HepG2 (cell line): ENCODE measurements around the gene PNKD. TPM values are rescaled to one million over a fixed set of nuclear protein-coding genes. Genes with fewer than 3 reads are reported as not detected.

Source experiments
- ARHGAP35 ChIP-seq: sonication (generic); formaldehyde crosslinking; IDR thresholded peaks from 2 replicates; pipeline ENCODE4 v1.9.0; 2022; ENCODE audit warnings: mild to moderate bottlenecking, inconsistent platforms, moderate library complexity, missing genetic modification reagents, borderline replicate concordance
- BCL3 ChIP-seq: sonication (generic); formaldehyde crosslinking; IDR thresholded peaks from 2 replicates; pipeline ENCODE4 v1.5.1; 2020; ENCODE audit warnings: mild to moderate bottlenecking, missing genetic modification reagents, moderate library complexity
- FOSL2 ChIP-seq: sonication (generic); formaldehyde crosslinking; IDR thresholded peaks from 2 replicates; pipeline ENCODE4 v1.4.0; 2020; ENCODE audit warnings: missing genetic modification reagents
- FOXC1 ChIP-seq: sonication (generic); formaldehyde crosslinking; IDR thresholded peaks from 2 replicates; pipeline ENCODE4 v1.8.0; 2022; ENCODE audit warnings: mild to moderate bottlenecking, missing genetic modification reagents, borderline replicate concordance
- GPBP1L1 ChIP-seq: sonication (generic); formaldehyde crosslinking; IDR thresholded peaks from 2 replicates; pipeline ENCODE4 v1.5.0; 2020; ENCODE audit warnings: mild to moderate bottlenecking, missing genetic modification reagents
- HIVEP1 ChIP-seq: sonication (generic); formaldehyde crosslinking; IDR thresholded peaks from 2 replicates; pipeline ENCODE4 v1.4.0; 2020; ENCODE audit warnings: mild to moderate bottlenecking, missing genetic modification reagents
- NAIF1 ChIP-seq: sonication (generic); formaldehyde crosslinking; IDR thresholded peaks from 2 replicates; pipeline ENCODE4 v1.5.0; 2020; ENCODE audit warnings: mild to moderate bottlenecking, missing genetic modification reagents, borderline replicate concordance
- RNF2 ChIP-seq: fragments of 450-650 bp; conservative IDR thresholded peaks from 2 replicates; pipeline ENCODE4 v1.6.1; 2016; ENCODE audit warnings: low read depth
- SP2 ChIP-seq: sonication (generic); formaldehyde crosslinking; IDR thresholded peaks from 2 replicates; pipeline ENCODE4 v1.5.1; 2020; ENCODE audit warnings: mild to moderate bottlenecking, missing genetic modification reagents
- SRF ChIP-seq: IDR thresholded peaks from 2 replicates; pipeline ENCODE4 v1.6.1; 2011; ENCODE audit warnings: mild to moderate bottlenecking, low read depth, low read length, moderate library complexity
- SUZ12 ChIP-seq: fragments of 150-350 bp; IDR thresholded peaks from 2 replicates; pipeline ENCODE4 v1.6.1; 2014; ENCODE audit warnings: low read depth, low read length
- TBX2 ChIP-seq: sonication (generic); formaldehyde crosslinking; IDR thresholded peaks from 2 replicates; pipeline ENCODE4 v1.5.0; 2020; ENCODE audit warnings: missing genetic modification reagents, mild to moderate bottlenecking, borderline replicate concordance
- ZBTB3 ChIP-seq: sonication (generic); formaldehyde crosslinking; IDR thresholded peaks from 2 replicates; pipeline ENCODE4 v1.4.0; 2020; ENCODE audit warnings: low read depth, mild to moderate bottlenecking, moderate library complexity, missing genetic modification reagents, borderline replicate concordance
- ZFP37 ChIP-seq: sonication (generic); formaldehyde crosslinking; IDR thresholded peaks from 2 replicates; pipeline ENCODE4 v1.4.0; 2020; ENCODE audit warnings: missing genetic modification reagents, borderline replicate concordance
- ZFX ChIP-seq: sonication (generic); formaldehyde crosslinking; IDR thresholded peaks from 2 replicates; pipeline ENCODE4 v1.4.0; 2020; ENCODE audit warnings: mild to moderate bottlenecking, low read depth, missing genetic modification reagents, moderate library complexity
- ZMAT5 ChIP-seq: sonication (generic); formaldehyde crosslinking; IDR thresholded peaks from 2 replicates; pipeline ENCODE4 v1.5.0; 2020; ENCODE audit warnings: mild to moderate bottlenecking, low read depth, missing genetic modification reagents, borderline replicate concordance
- ZNF276 ChIP-seq: sonication (generic); formaldehyde crosslinking; IDR thresholded peaks from 2 replicates; pipeline ENCODE4 v1.4.0; 2020; ENCODE audit warnings: mild to moderate bottlenecking, low read depth, missing genetic modification reagents
- ZNF484 ChIP-seq: sonication (generic); formaldehyde crosslinking; IDR thresholded peaks from 2 replicates; pipeline ENCODE4 v1.5.1; 2020; ENCODE audit warnings: mild to moderate bottlenecking, low read depth, missing genetic modification reagents, borderline replicate concordance
- ZNF83 ChIP-seq: sonication (generic); formaldehyde crosslinking; IDR thresholded peaks from 2 replicates; pipeline ENCODE4 v1.4.0; 2020; ENCODE audit warnings: missing genetic modification reagents, mild to moderate bottlenecking, borderline replicate concordance
- polyA plus RNA-seq, 8 experiments: library from polyadenylated mRNA; depleted of rRNA in 3 of 8; stranded (reverse) in 7 of 8; unstranded in 1 of 8; fragments of >200 nt; fragmentation: Illumina TruSeq in 4 of 8; extraction: Trizol in 4 of 8; gene quantifications; 2 replicates each; pipeline versions ENCODE4 v1.2.1 to v1.2.3, GENCODE V29; 2011 to 2016; ENCODE audit warnings: low read depth in 4 of 8, missing spikeins in 1 of 8, mixed read lengths in 1 of 8; ENCODE audit not compliant: insufficient read depth in 1 of 8
- total RNA-seq, 5 experiments: library from RNA; depleted of rRNA; stranded (reverse); fragments of >200 nt; fragmentation: Illumina TruSeq; extraction: Trizol; gene quantifications; 2 replicates each; pipeline ENCODE4 v1.2.3, GENCODE V29; 2016; ENCODE audit warnings: low read depth in 1 of 5
- TF ChIP-seq, protein P1 (sequence below): sonication (generic); formaldehyde crosslinking; IDR thresholded peaks from 2 replicates; pipeline ENCODE4 v1.4.0; 2020; ENCODE audit warnings: low read depth, missing genetic modification reagents

The PNKD gene
- total and polyA plus RNA-seq, 2 of the 13 experiments (the other 11 are each of a cell fraction or from before 2014, with no cell fraction given), result 55.9 to 80.4 TPM

GRCh38 chr2:218286570-218287459, 16.5 kb downstream of the PNKD start (continued):
- TF ChIP-seq, protein P1, sequence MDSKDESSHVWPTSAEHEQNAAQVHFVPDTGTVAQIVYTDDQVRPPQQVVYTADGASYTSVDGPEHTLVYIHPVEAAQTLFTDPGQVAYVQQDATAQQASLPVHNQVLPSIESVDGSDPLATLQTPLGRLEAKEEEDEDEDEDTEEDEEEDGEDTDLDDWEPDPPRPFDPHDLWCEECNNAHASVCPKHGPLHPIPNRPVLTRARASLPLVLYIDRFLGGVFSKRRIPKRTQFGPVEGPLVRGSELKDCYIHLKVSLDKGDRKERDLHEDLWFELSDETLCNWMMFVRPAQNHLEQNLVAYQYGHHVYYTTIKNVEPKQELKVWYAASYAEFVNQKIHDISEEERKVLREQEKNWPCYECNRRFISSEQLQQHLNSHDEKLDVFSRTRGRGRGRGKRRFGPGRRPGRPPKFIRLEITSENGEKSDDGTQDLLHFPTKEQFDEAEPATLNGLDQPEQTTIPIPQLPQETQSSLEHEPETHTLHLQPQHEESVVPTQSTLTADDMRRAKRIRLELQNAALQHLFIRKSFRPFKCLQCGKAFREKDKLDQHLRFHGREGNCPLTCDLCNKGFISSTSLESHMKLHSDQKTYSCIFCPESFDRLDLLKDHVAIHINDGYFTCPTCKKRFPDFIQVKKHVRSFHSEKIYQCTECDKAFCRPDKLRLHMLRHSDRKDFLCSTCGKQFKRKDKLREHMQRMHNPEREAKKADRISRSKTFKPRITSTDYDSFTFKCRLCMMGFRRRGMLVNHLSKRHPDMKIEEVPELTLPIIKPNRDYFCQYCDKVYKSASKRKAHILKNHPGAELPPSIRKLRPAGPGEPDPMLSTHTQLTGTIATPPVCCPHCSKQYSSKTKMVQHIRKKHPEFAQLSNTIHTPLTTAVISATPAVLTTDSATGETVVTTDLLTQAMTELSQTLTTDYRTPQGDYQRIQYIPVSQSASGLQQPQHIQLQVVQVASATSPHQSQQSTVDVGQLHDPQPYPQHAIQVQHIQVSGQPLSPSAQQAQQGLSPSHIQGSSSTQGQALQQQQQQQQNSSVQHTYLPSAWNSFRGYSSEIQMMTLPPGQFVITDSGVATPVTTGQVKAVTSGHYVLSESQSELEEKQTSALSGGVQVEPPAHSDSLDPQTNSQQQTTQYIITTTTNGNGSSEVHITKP (CRISPR knock-in tag), result peak; percentile 72; the same call in 1 of the 2 replicates
- no peak for TF ChIP-seq TBX2 (CRISPR knock-in tag)
- TF ChIP-seq ZNF484 (CRISPR knock-in tag), result no peak
- no peak for TF ChIP-seq ZNF83 (CRISPR knock-in tag)
- no peak for TF ChIP-seq SUZ12
- TF ChIP-seq ARHGAP35, result no peak
- TF ChIP-seq ZMAT5 (CRISPR knock-in tag), result no peak
- no peak for TF ChIP-seq GPBP1L1
- no peak for TF ChIP-seq ZFP37 (CRISPR knock-in tag)
- TF ChIP-seq SRF, result no peak
- peak; percentile 37; the same call in 1 of the 2 replicates for TF ChIP-seq ZFX (CRISPR knock-in tag)
- TF ChIP-seq FOSL2 (CRISPR knock-in tag), result peak; percentile 83
- no peak for TF ChIP-seq RNF2
- no peak for TF ChIP-seq ZNF276
- TF ChIP-seq NAIF1 (CRISPR knock-in tag), result no peak
- TF ChIP-seq SP2, result no peak
- peak; percentile 97 for TF ChIP-seq HIVEP1
- no peak for TF ChIP-seq ZBTB3 (CRISPR knock-in tag)
- peak; percentile 25; the same call in 1 of the 2 replicates for TF ChIP-seq FOXC1
- no peak for TF ChIP-seq BCL3 (CRISPR knock-in tag)
